HUES6 (cell line): Measurements from ENCODE around the gene TMIGD1.

ENCODE experiments used
- H3K27ac ChIP-seq: 2 replicates; pipeline ENCODE4 v1.7.0; 2013; ENCODE audit warnings: low read depth, mild to moderate bottlenecking, low read length, inconsistent platforms
- H3K27me3 ChIP-seq: 2 replicates; pipeline ENCODE4 v1.6.1; 2013; ENCODE audit warnings: low read length; ENCODE audit not compliant: control insufficient read depth, insufficient read depth
- H3K36me3 ChIP-seq: 2 replicates; pipeline ENCODE4 v1.6.1; 2013; ENCODE audit warnings: low read length; ENCODE audit not compliant: control insufficient read depth, insufficient read depth
- H3K4me1 ChIP-seq: 2 replicates; pipeline ENCODE4 v1.6.1; 2013; ENCODE audit warnings: low read length; ENCODE audit not compliant: control insufficient read depth, insufficient read depth
- H3K4me3 ChIP-seq: 2 replicates; pipeline ENCODE4 v1.5.1; 2013; ENCODE audit warnings: low read depth, low read length
- H3K9ac ChIP-seq: one replicate; pipeline ENCODE4 v1.6.1; 2013; ENCODE audit warnings: mild to moderate bottlenecking, low read length
- H3K9me3 ChIP-seq: 2 replicates; pipeline ENCODE4 v1.6.1; 2013; ENCODE audit warnings: low read depth, low read length; ENCODE audit not compliant: control insufficient read depth, insufficient read depth

The TMIGD1 gene

DNA sequence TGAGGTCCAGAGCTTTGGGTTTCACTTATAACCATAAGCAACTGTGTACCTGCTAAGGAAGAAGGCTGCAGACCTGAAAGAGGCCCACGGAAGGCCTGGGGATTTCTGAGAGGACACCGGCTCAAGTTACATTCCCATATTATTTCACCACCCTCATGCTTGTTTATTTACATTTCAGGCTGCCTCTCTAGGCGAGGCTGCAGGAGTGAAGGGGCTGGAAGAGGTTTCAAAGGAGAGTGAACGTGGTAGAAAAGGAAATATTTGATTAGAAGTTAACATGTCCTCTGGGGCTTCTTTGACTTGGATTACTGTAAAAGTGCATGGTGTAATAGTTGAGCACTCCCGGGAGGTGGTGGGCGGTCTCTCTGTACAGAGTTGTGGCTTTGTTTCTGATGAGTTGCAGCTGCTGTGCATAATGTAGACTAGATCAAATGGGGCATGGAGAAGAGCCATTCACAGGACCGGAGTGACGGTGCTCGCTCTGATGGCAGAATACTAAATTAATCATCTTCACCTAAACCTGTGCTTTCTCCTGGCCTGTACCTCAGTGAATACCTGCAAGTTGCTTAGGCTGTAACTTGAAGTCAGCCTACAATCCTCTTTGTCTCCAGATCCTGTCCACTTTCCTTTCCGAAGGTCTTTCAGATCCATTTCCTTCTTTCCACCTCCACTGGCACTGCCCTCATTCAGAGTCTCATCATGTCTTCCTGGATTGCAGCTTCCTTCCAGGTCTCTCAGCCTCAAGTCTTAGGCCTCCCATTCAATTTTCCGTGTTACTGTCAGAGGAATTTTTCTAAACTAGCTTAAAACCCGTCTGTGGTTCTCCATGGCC, 43.0 kb upstream of the TMIGD1 start:
- H3K27me3 ChIP-seq, result peaks cover 30% of the 10 kb centered on the region
- H3K4me3 ChIP-seq, result no peak overlapping the region
- H3K36me3 ChIP-seq, result no peaks in the 10 kb centered on the region
- no peak overlapping the region for H3K9ac ChIP-seq
- H3K27ac ChIP-seq, result no peak overlapping the region
- peaks cover 32% of the 10 kb centered on the region for H3K4me1 ChIP-seq
- H3K9me3 ChIP-seq, result no peaks in the 10 kb centered on the region

- no peaks in the 10 kb centered on the region for H3K9me3 ChIP-seq
- no peaks in the 10 kb centered on the region for H3K36me3 ChIP-seq
- no peak overlapping the region for H3K9ac ChIP-seq
- no peak overlapping the region for H3K4me3 ChIP-seq
- H3K4me1 ChIP-seq, result peaks cover 25% of the 10 kb centered on the region
- peaks cover 30% of the 10 kb centered on the region for H3K27me3 ChIP-seq
- H3K27ac ChIP-seq, result no peak overlapping the region
Observed at GRCh38 chr17:30375661-30376060, 41.8 kb upstream of the TMIGD1 start.

GRCh38 chr17:30372755-30373154, 38.9 kb upstream of the TMIGD1 start:
- H3K27ac ChIP-seq, result no peak overlapping the region
- no peaks in the 10 kb centered on the region for H3K9me3 ChIP-seq
- no peak overlapping the region for H3K4me3 ChIP-seq
- H3K9ac ChIP-seq, result no peak overlapping the region
- H3K27me3 ChIP-seq, result peaks cover 12% of the 10 kb centered on the region
- peaks cover 13% of the 10 kb centered on the region for H3K4me1 ChIP-seq
- no peaks in the 10 kb centered on the region for H3K36me3 ChIP-seq

DNA sequence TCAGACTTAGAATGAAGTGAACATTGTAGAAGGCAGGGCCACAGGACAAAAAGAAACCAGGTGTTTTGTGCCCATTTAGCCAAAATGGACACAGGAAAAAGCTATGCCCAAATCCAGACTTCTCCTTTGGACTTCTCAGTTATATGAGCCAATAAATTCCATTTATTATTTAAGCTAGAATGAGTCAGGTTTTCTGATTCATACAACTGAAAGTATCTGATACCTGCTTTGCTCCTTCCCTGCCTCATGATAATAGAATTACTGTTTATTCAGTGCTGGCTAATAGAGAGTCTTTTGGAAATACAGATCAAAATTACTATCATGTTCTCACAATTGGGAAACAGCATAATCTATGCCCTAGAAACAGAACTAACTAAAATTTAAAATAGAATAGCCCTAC, 36.1 kb upstream of the TMIGD1 start:
- H3K9ac ChIP-seq, result no peak overlapping the region
- no peaks in the 10 kb centered on the region for H3K27me3 ChIP-seq
- H3K27ac ChIP-seq, result no peak overlapping the region
- no peaks in the 10 kb centered on the region for H3K36me3 ChIP-seq
- H3K4me3 ChIP-seq, result no peak overlapping the region
- H3K4me1 ChIP-seq, result no peaks in the 10 kb centered on the region
- no peaks in the 10 kb centered on the region for H3K9me3 ChIP-seq

GRCh38 chr17:30368912-30369720, 35.3 kb upstream of the TMIGD1 start:
- Histone ChIP-seq H3K9me3 (no peaks in the 10 kb centered on the region), H3K4me3 (no peak overlapping the region), H3K27me3 (no peaks in the 10 kb centered on the region), H3K27ac (no peak overlapping the region), H3K4me1 (no peaks in the 10 kb centered on the region), H3K9ac (no peak overlapping the region), H3K36me3 (no peaks in the 10 kb centered on the region)

DNA sequence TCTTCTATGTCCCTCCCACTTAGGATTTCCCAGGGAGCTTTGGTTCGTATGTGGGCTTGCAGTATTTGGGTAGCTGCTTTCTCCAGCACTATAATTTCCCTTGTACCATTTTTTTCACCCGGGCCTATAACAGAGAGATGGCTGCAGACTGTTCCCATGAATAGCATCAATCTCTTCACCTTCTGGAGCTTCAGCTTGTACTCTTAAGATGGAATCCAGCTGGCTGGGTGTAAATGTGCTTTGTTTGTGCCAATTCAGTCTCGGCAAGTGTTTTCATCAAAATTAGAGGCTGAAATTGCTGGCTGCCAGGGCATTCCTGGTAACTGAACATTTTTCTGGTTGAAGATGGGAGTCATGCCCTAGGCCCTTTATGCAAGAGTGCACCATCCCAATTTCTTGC, 32.7 kb upstream of the TMIGD1 start:
- no peaks in the 10 kb centered on the region for H3K36me3 ChIP-seq
- peaks cover 10% of the 10 kb centered on the region; the same call in 1 of the 2 replicates for H3K9me3 ChIP-seq
- no peak overlapping the region for H3K4me3 ChIP-seq
- H3K27me3 ChIP-seq, result no peaks in the 10 kb centered on the region
- no peaks in the 10 kb centered on the region for H3K4me1 ChIP-seq
- H3K9ac ChIP-seq, result no peak overlapping the region
- no peak overlapping the region for H3K27ac ChIP-seq

DNA sequence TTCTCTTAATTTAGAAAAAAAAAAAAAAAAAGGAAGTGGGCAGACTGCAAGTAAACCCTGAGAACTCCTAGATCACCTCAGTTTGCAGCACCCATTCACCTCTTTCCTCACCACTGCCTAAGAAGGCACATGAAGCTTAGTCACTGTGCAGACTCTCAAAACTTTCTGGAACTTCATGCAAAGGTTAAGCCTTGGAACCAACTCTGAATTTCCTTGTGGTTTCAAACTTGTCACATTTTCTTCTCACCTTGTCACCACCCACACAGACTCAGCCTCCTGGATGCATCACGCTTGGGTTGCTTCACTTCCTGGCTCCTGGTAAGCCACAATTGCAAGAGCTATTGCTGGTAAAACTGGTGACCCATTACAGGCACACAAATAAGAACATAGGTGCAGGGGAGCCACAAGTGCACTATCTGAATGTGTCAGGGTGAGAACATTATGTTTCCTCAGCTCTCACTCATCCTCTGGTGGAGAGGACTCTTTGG, 29.9 kb upstream of the TMIGD1 start:
- H3K4me1 ChIP-seq, result no peaks in the 10 kb centered on the region
- H3K9me3 ChIP-seq, result peaks cover 10% of the 10 kb centered on the region; the same call in 1 of the 2 replicates
- H3K27me3 ChIP-seq, result no peaks in the 10 kb centered on the region
- no peaks in the 10 kb centered on the region for H3K36me3 ChIP-seq
- no peak overlapping the region for H3K9ac ChIP-seq
- no peak overlapping the region for H3K27ac ChIP-seq
- H3K4me3 ChIP-seq, result no peak overlapping the region

DNA sequence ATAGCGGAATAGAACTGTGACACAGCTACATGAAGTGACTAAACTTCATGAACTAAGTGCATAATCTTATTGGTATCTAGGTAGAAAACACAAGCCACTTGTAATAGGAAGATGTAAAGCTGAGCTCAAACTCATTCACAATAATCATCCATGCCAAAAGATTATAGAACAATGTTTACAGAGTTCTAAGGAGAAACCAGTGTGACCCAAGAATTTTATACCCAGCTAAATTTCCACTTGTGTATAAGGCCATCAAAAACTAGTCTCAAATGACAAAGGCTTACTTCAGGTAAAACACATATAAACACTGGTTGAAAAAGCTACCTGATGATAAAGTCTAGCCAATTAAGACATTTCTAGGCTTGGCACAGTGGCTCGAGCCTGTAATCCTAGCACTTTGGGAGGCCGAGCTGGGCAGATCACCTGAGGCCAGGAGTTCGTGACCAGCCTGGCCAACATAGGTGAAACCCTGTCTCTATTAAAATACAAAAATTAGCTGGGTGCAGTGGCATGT, 28.0 kb upstream of the TMIGD1 start:
- no peaks in the 10 kb centered on the region for H3K36me3 ChIP-seq
- H3K9ac ChIP-seq, result no peak overlapping the region
- H3K27ac ChIP-seq, result no peak overlapping the region
- H3K27me3 ChIP-seq, result no peaks in the 10 kb centered on the region
- no peak overlapping the region for H3K4me3 ChIP-seq
- no peaks in the 10 kb centered on the region for H3K4me1 ChIP-seq
- peaks cover 10% of the 10 kb centered on the region; the same call in 1 of the 2 replicates for H3K9me3 ChIP-seq

GRCh38 chr17:30360086-30360808, 26.4 kb upstream of the TMIGD1 start:
- H3K36me3 ChIP-seq, result no peaks in the 10 kb centered on the region
- H3K9me3 ChIP-seq, result peaks cover 10% of the 10 kb centered on the region; the same call in 1 of the 2 replicates
- H3K4me1 ChIP-seq, result peaks cover 5% of the 10 kb centered on the region; the same call in 1 of the 2 replicates
- no peak overlapping the region for H3K27ac ChIP-seq
- H3K9ac ChIP-seq, result no peak overlapping the region
- no peaks in the 10 kb centered on the region for H3K27me3 ChIP-seq
- H3K4me3 ChIP-seq, result no peak overlapping the region

GRCh38 chr17:30358055-30358760, 24.4 kb upstream of the TMIGD1 start:
- H3K36me3 ChIP-seq, result no peaks in the 10 kb centered on the region
- H3K9me3 ChIP-seq, result peaks cover 10% of the 10 kb centered on the region; the same call in 1 of the 2 replicates
- H3K4me3 ChIP-seq, result no peak overlapping the region
- H3K4me1 ChIP-seq, result peaks cover 7% of the 10 kb centered on the region; the same call in 1 of the 2 replicates
- H3K27me3 ChIP-seq, result no peaks in the 10 kb centered on the region
- H3K27ac ChIP-seq, result no peak overlapping the region
- no peak overlapping the region for H3K9ac ChIP-seq
